ENCODE results near the gene COL4A6.

The COL4A6 gene

DNA sequence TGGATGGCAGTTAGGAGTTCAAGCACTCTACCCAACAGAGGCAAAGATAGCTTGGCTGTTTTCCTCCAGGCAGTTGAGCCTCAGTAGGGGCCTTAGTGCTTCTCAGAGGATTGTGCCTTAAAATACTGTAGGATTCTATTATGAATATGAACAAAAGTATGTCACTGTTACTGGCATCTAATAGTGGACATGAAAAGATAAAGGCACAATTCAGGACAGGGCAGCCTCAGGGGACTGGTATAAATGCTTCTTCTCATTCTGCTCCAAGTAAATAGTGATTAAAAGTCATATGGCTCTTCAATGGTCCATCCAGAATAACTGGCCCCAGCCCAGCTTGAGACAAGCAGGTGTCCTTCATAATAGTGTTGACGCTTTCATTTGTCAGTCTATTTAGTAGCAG, 17.7 kb downstream of the COL4A6 start:
- TF ChIP-seq CSDC2 (CRISPR knock-in tag; IDR thresholded peaks at IDR 0.05): no peak
- no peak for TF ChIP-seq TCF4 (CRISPR knock-in tag; IDR thresholded peaks at IDR 0.05; ENCODE audit: borderline replicate concordance)
- TF ChIP-seq BACH2 (CRISPR knock-in tag; IDR thresholded peaks at IDR 0.05; ENCODE audit: borderline replicate concordance): no peak
- TF ChIP-seq CREB5 (CRISPR knock-in tag; IDR thresholded peaks at IDR 0.05; ENCODE audit: low read depth): no peak
- TF ChIP-seq PPARA (CRISPR knock-in tag; IDR thresholded peaks at IDR 0.05; ENCODE audit: borderline replicate concordance): no peak
- TF ChIP-seq ZFP30 (CRISPR knock-in tag; IDR thresholded peaks at IDR 0.05): no peak
- TF ChIP-seq GLIS3 (CRISPR knock-in tag; IDR thresholded peaks at IDR 0.05): no peak
- no peak for TF ChIP-seq TSHZ2 (CRISPR knock-in tag; IDR thresholded peaks at IDR 0.05)
- TF ChIP-seq ZNF70 (CRISPR knock-in tag; IDR thresholded peaks at IDR 0.05): no peak
- no peak for TF ChIP-seq ESRRG (CRISPR knock-in tag; IDR thresholded peaks at IDR 0.05)
- TF ChIP-seq ISL1 (CRISPR knock-in tag; IDR thresholded peaks at IDR 0.05): no peak
- no peak for TF ChIP-seq ZNF8 (CRISPR knock-in tag; IDR thresholded peaks at IDR 0.05)
- no peak for TF ChIP-seq SNAI2 (CRISPR knock-in tag; IDR thresholded peaks at IDR 0.05)
- TF ChIP-seq ZFP3 (CRISPR knock-in tag; IDR thresholded peaks at IDR 0.05): no peak
- TF ChIP-seq, protein P1, sequence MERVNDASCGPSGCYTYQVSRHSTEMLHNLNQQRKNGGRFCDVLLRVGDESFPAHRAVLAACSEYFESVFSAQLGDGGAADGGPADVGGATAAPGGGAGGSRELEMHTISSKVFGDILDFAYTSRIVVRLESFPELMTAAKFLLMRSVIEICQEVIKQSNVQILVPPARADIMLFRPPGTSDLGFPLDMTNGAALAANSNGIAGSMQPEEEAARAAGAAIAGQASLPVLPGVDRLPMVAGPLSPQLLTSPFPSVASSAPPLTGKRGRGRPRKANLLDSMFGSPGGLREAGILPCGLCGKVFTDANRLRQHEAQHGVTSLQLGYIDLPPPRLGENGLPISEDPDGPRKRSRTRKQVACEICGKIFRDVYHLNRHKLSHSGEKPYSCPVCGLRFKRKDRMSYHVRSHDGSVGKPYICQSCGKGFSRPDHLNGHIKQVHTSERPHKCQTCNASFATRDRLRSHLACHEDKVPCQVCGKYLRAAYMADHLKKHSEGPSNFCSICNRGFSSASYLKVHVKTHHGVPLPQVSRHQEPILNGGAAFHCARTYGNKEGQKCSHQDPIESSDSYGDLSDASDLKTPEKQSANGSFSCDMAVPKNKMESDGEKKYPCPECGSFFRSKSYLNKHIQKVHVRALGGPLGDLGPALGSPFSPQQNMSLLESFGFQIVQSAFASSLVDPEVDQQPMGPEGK (CRISPR knock-in tag; IDR thresholded peaks at IDR 0.05; ENCODE audit: borderline replicate concordance): no peak
- no peak for ATAC-seq

GRCh38 chrX:108419401-108419800, 18.8 kb downstream of the COL4A6 start:
- ATAC-seq: no peak
- TF ChIP-seq RARB (CRISPR knock-in tag; IDR thresholded peaks at IDR 0.05) (no peak), ZNF8 (CRISPR knock-in tag; IDR thresholded peaks at IDR 0.05) (no peak), TSHZ2 (CRISPR knock-in tag; IDR thresholded peaks at IDR 0.05) (no peak), CREB5 (CRISPR knock-in tag; IDR thresholded peaks at IDR 0.05; ENCODE audit: low read depth) (no peak), ZFP30 (CRISPR knock-in tag; IDR thresholded peaks at IDR 0.05) (no peak), GLIS3 (CRISPR knock-in tag; IDR thresholded peaks at IDR 0.05) (no peak), ARNTL (CRISPR knock-in tag; IDR thresholded peaks at IDR 0.05; ENCODE audit: borderline replicate concordance, low read depth) (no peak), ZFP3 (CRISPR knock-in tag; IDR thresholded peaks at IDR 0.05) (no peak), ZNF565 (CRISPR knock-in tag; conservative IDR thresholded peaks at IDR 0.05; ENCODE audit: low read depth) (no peak), ZNF70 (CRISPR knock-in tag; IDR thresholded peaks at IDR 0.05) (no peak), CSDC2 (CRISPR knock-in tag; IDR thresholded peaks at IDR 0.05) (no peak), ISL1 (CRISPR knock-in tag; IDR thresholded peaks at IDR 0.05) (no peak), SNAI2 (CRISPR knock-in tag; IDR thresholded peaks at IDR 0.05) (no peak)
- TF ChIP-seq, protein P2, sequence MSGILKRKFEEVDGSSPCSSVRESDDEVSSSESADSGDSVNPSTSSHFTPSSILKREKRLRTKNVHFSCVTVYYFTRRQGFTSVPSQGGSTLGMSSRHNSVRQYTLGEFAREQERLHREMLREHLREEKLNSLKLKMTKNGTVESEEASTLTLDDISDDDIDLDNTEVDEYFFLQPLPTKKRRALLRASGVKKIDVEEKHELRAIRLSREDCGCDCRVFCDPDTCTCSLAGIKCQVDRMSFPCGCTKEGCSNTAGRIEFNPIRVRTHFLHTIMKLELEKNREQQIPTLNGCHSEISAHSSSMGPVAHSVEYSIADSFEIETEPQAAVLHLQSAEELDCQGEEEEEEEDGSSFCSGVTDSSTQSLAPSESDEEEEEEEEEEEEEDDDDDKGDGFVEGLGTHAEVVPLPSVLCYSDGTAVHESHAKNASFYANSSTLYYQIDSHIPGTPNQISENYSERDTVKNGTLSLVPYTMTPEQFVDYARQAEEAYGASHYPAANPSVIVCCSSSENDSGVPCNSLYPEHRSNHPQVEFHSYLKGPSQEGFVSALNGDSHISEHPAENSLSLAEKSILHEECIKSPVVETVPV (CRISPR knock-in tag; IDR thresholded peaks at IDR 0.05): no peak
- TF ChIP-seq, protein P1 (CRISPR knock-in tag; IDR thresholded peaks at IDR 0.05; ENCODE audit: borderline replicate concordance): no peak
- TF ChIP-seq, protein P3, sequence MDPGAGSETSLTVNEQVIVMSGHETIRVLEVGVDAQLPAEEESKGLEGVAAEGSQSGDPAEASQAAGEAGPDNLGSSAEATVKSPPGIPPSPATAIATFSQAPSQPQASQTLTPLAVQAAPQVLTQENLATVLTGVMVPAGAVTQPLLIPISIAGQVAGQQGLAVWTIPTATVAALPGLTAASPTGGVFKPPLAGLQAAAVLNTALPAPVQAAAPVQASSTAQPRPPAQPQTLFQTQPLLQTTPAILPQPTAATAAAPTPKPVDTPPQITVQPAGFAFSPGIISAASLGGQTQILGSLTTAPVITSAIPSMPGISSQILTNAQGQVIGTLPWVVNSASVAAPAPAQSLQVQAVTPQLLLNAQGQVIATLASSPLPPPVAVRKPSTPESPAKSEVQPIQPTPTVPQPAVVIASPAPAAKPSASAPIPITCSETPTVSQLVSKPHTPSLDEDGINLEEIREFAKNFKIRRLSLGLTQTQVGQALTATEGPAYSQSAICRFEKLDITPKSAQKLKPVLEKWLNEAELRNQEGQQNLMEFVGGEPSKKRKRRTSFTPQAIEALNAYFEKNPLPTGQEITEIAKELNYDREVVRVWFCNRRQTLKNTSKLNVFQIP (CRISPR knock-in tag; IDR thresholded peaks at IDR 0.05; ENCODE audit: borderline replicate concordance, low read depth): no peak
